IMR-90 (cell line): ENCODE data around the gene EPM2AIP1. TPM values are rescaled to one million over a fixed set of nuclear protein-coding genes. Genes with fewer than 3 reads are reported as not detected.
"Not testable (repeated sequence)": the region's sequence is repeated elsewhere in the genome, so short reads cannot be mapped to it uniquely, and the experiment has no call there.

Experiments used
- ATAC-seq: fragments of 200-7000 bp; cut with Tn5 transposase; 2 replicates; pipeline ENCODE4 v1.9.1; 2020; ENCODE audit warnings: low read depth, mild to moderate bottlenecking, moderate library complexity
- BruUV-seq: library from RNA; stranded (reverse); fragments of 400-500 nt; replicated peaks from 2 replicates; lab custom pipeline; 2021; lab: Mats Ljungman, UMichigan
- CTCF ChIA-PET: fragments of 300-600 bp; formaldehyde crosslinking; extraction: SDS; loops from one replicate; lab custom pipeline; 2021; ENCODE audit warnings: antibody characterized with exemption; lab: Yijun Ruan, JAX
- POLR2A ChIA-PET: fragments of 300-600 bp; sonication (Branson Sonifier 250); formaldehyde crosslinking; loops from one replicate; lab custom pipeline; 2022; ENCODE audit warnings: antibody characterized with exemption; ENCODE audit not compliant: unreplicated experiment; lab: Charles Lee
- DNase-seq: peaks from one replicate; pipeline ENCODE4 v3.0.0; 2013
- H2AFZ ChIP-seq: replicated peaks from 2 replicates; pipeline ENCODE3; 2013; ENCODE audit warnings: low read length, mild to moderate bottlenecking; ENCODE audit not compliant: poor library complexity
- H2AK5ac ChIP-seq: 2 replicates; pipeline ENCODE4 v1.6.1; 2013; ENCODE audit warnings: low read depth, low read length, inconsistent platforms
- H2AK9ac ChIP-seq: replicated peaks from 2 replicates; pipeline ENCODE3; 2013; ENCODE audit warnings: mild to moderate bottlenecking, low read depth, low read length, moderate library complexity; ENCODE audit not compliant: poor library complexity
- H2BK120ac ChIP-seq: 2 replicates; pipeline ENCODE4 v1.6.1; 2013; ENCODE audit warnings: low read depth, low read length, inconsistent platforms
- H2BK15ac ChIP-seq: 3 replicates; pipeline ENCODE4 v1.6.1; 2013; ENCODE audit warnings: low read depth, low read length, inconsistent platforms
- H2BK20ac ChIP-seq: 2 replicates; pipeline ENCODE4 v1.6.1; 2013; ENCODE audit warnings: low read depth, mild to moderate bottlenecking, inconsistent platforms, low read length, moderate library complexity
- H2BK5ac ChIP-seq: 2 replicates; pipeline ENCODE4 v1.6.1; 2013; ENCODE audit warnings: mild to moderate bottlenecking, low read depth, low read length, inconsistent platforms; ENCODE audit not compliant: poor library complexity, severe bottlenecking
- H3K14ac ChIP-seq: replicated peaks from 2 replicates; pipeline ENCODE4 v1.6.1; 2013; ENCODE audit warnings: low read depth, low read length, inconsistent platforms
- H3K18ac ChIP-seq: 2 replicates; pipeline ENCODE4 v1.6.1; 2013; ENCODE audit warnings: low read depth, low read length, control low read depth
- H3K23ac ChIP-seq: 2 replicates; pipeline ENCODE4 v1.6.1; 2013; ENCODE audit warnings: low read depth, low read length, inconsistent platforms
- H3K27ac ChIP-seq: 2 replicates; pipeline ENCODE4 v1.5.1; 2013; ENCODE audit warnings: mild to moderate bottlenecking, control low read depth, low read length; ENCODE audit not compliant: insufficient read depth
- H3K27me3 ChIP-seq: 2 replicates; pipeline ENCODE4 v1.6.1; 2013; ENCODE audit warnings: low read length; ENCODE audit not compliant: control insufficient read depth, insufficient read depth
- H3K36me3 ChIP-seq: 2 replicates; pipeline ENCODE4 v1.6.1; 2013; ENCODE audit warnings: low read length, mixed read lengths; ENCODE audit not compliant: control insufficient read depth, insufficient read depth
- H3K4ac ChIP-seq: 2 replicates; pipeline ENCODE4 v1.6.1; 2013; ENCODE audit warnings: low read depth, low read length, inconsistent platforms
- H3K4me1 ChIP-seq: 2 replicates; pipeline ENCODE4 v1.6.1; 2013; ENCODE audit warnings: low read length, mixed read lengths; ENCODE audit not compliant: control insufficient read depth, insufficient read depth
- H3K4me2 ChIP-seq: 2 replicates; pipeline ENCODE4 v1.6.1; 2013; ENCODE audit warnings: low read depth, mild to moderate bottlenecking, control low read depth, low read length, moderate library complexity
- H3K4me3 ChIP-seq: 2 replicates; pipeline ENCODE4 v1.5.1; 2013; ENCODE audit warnings: low read depth, mild to moderate bottlenecking, control low read depth, low read length, moderate library complexity; ENCODE audit not compliant: insufficient read depth
- H3K56ac ChIP-seq: 2 replicates; pipeline ENCODE4 v1.6.1; 2013; ENCODE audit warnings: low read length, inconsistent platforms; ENCODE audit not compliant: insufficient read depth; ENCODE audit errors: extremely low read depth
- H3K79me1 ChIP-seq, 2 experiments: 2 replicates each; pipeline ENCODE4 v1.6.1; 2013; ENCODE audit warnings: low read length in 2 of 2, inconsistent platforms in 1 of 2, low read depth in 1 of 2
- H3K9ac ChIP-seq: 2 replicates; pipeline ENCODE4 v1.6.1; 2013; ENCODE audit warnings: low read depth, low read length, control low read depth
- H3K9me1 ChIP-seq: 2 replicates; pipeline ENCODE4 v1.6.1; 2013; ENCODE audit warnings: low read length, inconsistent platforms; ENCODE audit not compliant: insufficient read depth
- H3K9me3 ChIP-seq: 2 replicates; pipeline ENCODE4 v1.6.1; 2013; ENCODE audit warnings: low read length; ENCODE audit not compliant: control insufficient read depth, insufficient read depth
- H4K20me1 ChIP-seq: 2 replicates; pipeline ENCODE4 v1.6.1; 2013; ENCODE audit warnings: low read length, inconsistent platforms; ENCODE audit not compliant: insufficient read depth
- H4K5ac ChIP-seq: 2 replicates; pipeline ENCODE4 v1.6.1; 2013; ENCODE audit warnings: mild to moderate bottlenecking, low read depth, low read length, control low read depth
- H4K8ac ChIP-seq, 2 experiments: 2 replicates each; pipeline ENCODE4 v1.6.1; 2013; ENCODE audit warnings: low read depth in 2 of 2, low read length in 2 of 2, control low read depth in 1 of 2, inconsistent platforms in 1 of 2
- H4K91ac ChIP-seq: 2 replicates; pipeline ENCODE4 v1.6.1; 2013; ENCODE audit warnings: low read depth, low read length, inconsistent platforms; ENCODE audit not compliant: insufficient read depth
- WGBS, 2 experiments: methylation state at CpG; one replicate each; pipeline versions ENCODE4 v1.1.5 to v1.1.7; 2013; ENCODE audit warnings: missing lambda C conversion rate in 2 of 2; ENCODE audit not compliant: insufficient read length in 1 of 2; ENCODE audit errors: extremely low coverage in 2 of 2; 5-methylcytosine and 5-hydroxymethylcytosine counted together
- dilution Hi-C: fragments of 300-500 bp; cut with HindIII; formaldehyde crosslinking; loops from one replicate; pipeline ENCODE4 v1.14.3; 2018; ENCODE audit warnings: low sequenced_read_pairs; ENCODE audit not compliant: unreplicated experiment
- in situ Hi-C: fragments of 300-500 bp; cut with MboI; formaldehyde crosslinking; loops from 3 replicates; pipeline ENCODE4 v1.14.3; 2019; ENCODE audit warnings: low sequenced_read_pairs, inconsistent platforms, mixed read lengths
- intact Hi-C: fragments of 100-400 bp; cut with micrococcal nuclease; formaldehyde crosslinking; loops from 2 replicates; pipeline ENCODE4 v1.10.0; 2022
- polyA plus RNA-seq, 3 experiments: library from polyadenylated mRNA; depleted of rRNA; stranded (reverse); fragments of >200 nt; gene quantifications; 2 replicates each; pipeline ENCODE4 v1.2.3, GENCODE V29; 2012; ENCODE audit warnings: low replicate concordance in 1 of 3
- total RNA-seq: library from RNA; depleted of rRNA; stranded (reverse); fragments of >200 nt; gene quantifications from 2 replicates; pipeline ENCODE4 v1.2.3, GENCODE V29; 2012

Gene EPM2AIP1
- total and polyA plus RNA-seq, 2 of the 4 experiments (the other 2 are of a cell fraction): 6.4 to 13.4 TPM

GRCh38 chr3:36947814-36948213 lies 45.1 kb downstream of the EPM2AIP1 start:
- intact Hi-C loops, H3K4me3 ChIP-seq, H3K9me3 ChIP-seq, H3K9me1 ChIP-seq, H2AK9ac ChIP-seq, in situ Hi-C loops, DNase-seq, POLR2A ChIA-PET, H3K9ac ChIP-seq, H4K20me1 ChIP-seq, H3K56ac ChIP-seq, dilution Hi-C loops, H3K4me1 ChIP-seq, H2BK5ac ChIP-seq, H3K23ac ChIP-seq, BruUV-seq, ATAC-seq, H3K4me2 ChIP-seq, H2BK20ac ChIP-seq, H3K4ac ChIP-seq, H3K36me3 ChIP-seq, CTCF ChIA-PET, H4K5ac ChIP-seq, H4K8ac ChIP-seq, H4K91ac ChIP-seq, H3K27me3 ChIP-seq, H3K79me1 ChIP-seq, H2BK120ac ChIP-seq, H2BK15ac ChIP-seq, H3K18ac ChIP-seq, H2AFZ ChIP-seq, H3K27ac ChIP-seq, H2AK5ac ChIP-seq, H3K14ac ChIP-seq: not testable (repeated sequence)
- WGBS, 2 experiments: no CpG with 5 or more reads among the region's 5 CpGs
